Gastrocnemius medialis (tissue), 4 donors: ENCODE measurements around the gene STAT5A. TPM values are rescaled to one million over a fixed set of nuclear protein-coding genes. Genes with fewer than 3 reads are reported as not detected.
"Not testable (repeated sequence)": the region's sequence is repeated elsewhere in the genome, so short reads cannot be mapped to it uniquely, and the experiment has no call there.

Experiments used
- ATAC-seq, 2 donors: fragments of 150-250 bp; one replicate each; pipeline ENCODE4 v1.9.1; 2016
- DNase-seq, 2 donors: peaks; one replicate each; pipeline ENCODE4 v3.0.0-alpha.2; 2019
- H3K27ac ChIP-seq, 4 donors: fragments of 200-600 bp; sonication (generic); 1 replicate in 1 of 4; 2 replicates in 3 of 4; pipeline ENCODE4 v1.5.1; 2016 to 2018; ENCODE audit warnings: mild to moderate bottlenecking in 2 of 4, moderate library complexity in 1 of 4
- H3K27me3 ChIP-seq, 3 donors: fragments of 200-600 bp; sonication (generic) in 2 of 3; 1 replicate in 1 of 3; 2 replicates in 2 of 3; pipeline versions ENCODE4 v1.5.1 to v1.6.0; 2016 to 2019; ENCODE audit warnings: mild to moderate bottlenecking in 1 of 3, moderate library complexity in 1 of 3
- H3K36me3 ChIP-seq, 2 donors: fragments of 200-600 bp; sonication (generic) in 1 of 2; one replicate each; pipeline ENCODE4 v1.5.1; 2017 to 2018
- H3K4me1 ChIP-seq, 2 donors: fragments of 200-600 bp; sonication (generic) in 1 of 2; one replicate each; pipeline ENCODE4 v1.5.1; 2016 to 2017; ENCODE audit warnings: mild to moderate bottlenecking in 2 of 2
- H3K4me3 ChIP-seq, 4 donors: fragments of 200-600 bp; sonication (generic) in 3 of 4; 1 replicate in 1 of 4; 2 replicates in 3 of 4; pipeline ENCODE4 v1.5.1; 2016 to 2019; ENCODE audit warnings: mild to moderate bottlenecking in 2 of 4
- H3K9me3 ChIP-seq, 3 donors: fragments of 200-600 bp; sonication (generic) in 2 of 3; 1 replicate in 1 of 3; 2 replicates in 2 of 3; pipeline ENCODE4 v1.5.1; 2016 to 2019
- POLR2A ChIP-seq, 2 donors: fragments of 450-650 bp; IDR thresholded peaks; one replicate each; pipeline ENCODE4 v1.6.1; 2017; ENCODE audit warnings: antibody characterized with exemption in 2 of 2, mild to moderate bottlenecking in 2 of 2, moderate library complexity in 2 of 2
- in situ Hi-C, 4 donors: fragments of 200-750 bp; cut with MboI; loops; one replicate each; pipeline versions ENCODE4 v1.15.0 to v1.8.0; 2017; ENCODE audit warnings: low sequenced_read_pairs in 4 of 4
- intact Hi-C: fragments of 100-400 bp; cut with DNase I; formaldehyde crosslinking; loops from one replicate; pipeline ENCODE4 v1.15.1; 2023; ENCODE audit warnings: low total_unique reads
- total RNA-seq, 4 donors: library from RNA; depleted of rRNA; stranded (reverse); fragments of >200 nt; gene quantifications; one replicate each; pipeline versions ENCODE4 v1.1.0 to v1.2.3, GENCODE V29; 2016
- TF ChIP-seq, protein P1 (sequence below), 5 experiments: fragments of 450-650 bp in 3 of 5; fragments of 200-600 bp in 2 of 5; sonication (generic) in 2 of 5; IDR thresholded peaks in 4 of 5; conservative IDR thresholded peaks in 1 of 5; 1 replicate in 4 of 5; 2 replicates in 1 of 5; pipeline ENCODE4 v1.5.1; 2016 to 2019; ENCODE audit warnings: antibody characterized with exemption in 5 of 5, mild to moderate bottlenecking in 3 of 5, moderate library complexity in 3 of 5

The STAT5A gene
- total RNA-seq, 4 donors from 2014 or later = 36.0 to 87.0 (median 60.7) TPM

DNA sequence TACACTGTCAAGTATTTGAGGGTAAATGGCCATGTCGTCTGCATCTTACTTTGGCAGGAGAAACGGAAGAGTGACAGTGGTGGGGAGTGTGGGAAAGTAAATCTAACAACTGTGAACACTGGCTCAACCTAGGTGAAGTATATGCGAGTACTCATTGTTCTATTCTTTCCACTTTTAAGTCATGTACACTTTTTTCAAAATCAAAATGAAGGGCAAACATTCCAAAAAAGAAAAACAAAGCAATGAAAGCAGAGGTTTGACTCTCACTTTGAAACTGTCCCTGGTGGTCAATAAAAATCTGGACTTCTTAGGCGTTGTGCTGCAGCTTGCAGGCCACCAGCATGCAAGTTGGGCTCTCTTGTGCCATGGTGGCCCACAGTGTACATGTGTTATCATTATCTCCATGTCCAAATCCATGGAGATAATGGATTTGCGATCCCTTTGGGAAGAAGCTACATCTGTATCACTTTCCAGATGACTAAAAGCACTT is 44.8 kb upstream of the STAT5A start:
- Histone ChIP-seq H3K4me1 (peaks cover 26 to 59% of the 10 kb centered on the region in 2 donors), H3K27ac (peak overlapping the region; percentile 18 to 64 (median 44)), H3K36me3 (no peaks in the 10 kb centered on the region), H3K9me3 (no peaks in the 10 kb centered on the region), H3K4me3 (no peak overlapping the region), H3K27me3 (no peaks in the 10 kb centered on the region)
- TF ChIP-seq, protein P1, sequence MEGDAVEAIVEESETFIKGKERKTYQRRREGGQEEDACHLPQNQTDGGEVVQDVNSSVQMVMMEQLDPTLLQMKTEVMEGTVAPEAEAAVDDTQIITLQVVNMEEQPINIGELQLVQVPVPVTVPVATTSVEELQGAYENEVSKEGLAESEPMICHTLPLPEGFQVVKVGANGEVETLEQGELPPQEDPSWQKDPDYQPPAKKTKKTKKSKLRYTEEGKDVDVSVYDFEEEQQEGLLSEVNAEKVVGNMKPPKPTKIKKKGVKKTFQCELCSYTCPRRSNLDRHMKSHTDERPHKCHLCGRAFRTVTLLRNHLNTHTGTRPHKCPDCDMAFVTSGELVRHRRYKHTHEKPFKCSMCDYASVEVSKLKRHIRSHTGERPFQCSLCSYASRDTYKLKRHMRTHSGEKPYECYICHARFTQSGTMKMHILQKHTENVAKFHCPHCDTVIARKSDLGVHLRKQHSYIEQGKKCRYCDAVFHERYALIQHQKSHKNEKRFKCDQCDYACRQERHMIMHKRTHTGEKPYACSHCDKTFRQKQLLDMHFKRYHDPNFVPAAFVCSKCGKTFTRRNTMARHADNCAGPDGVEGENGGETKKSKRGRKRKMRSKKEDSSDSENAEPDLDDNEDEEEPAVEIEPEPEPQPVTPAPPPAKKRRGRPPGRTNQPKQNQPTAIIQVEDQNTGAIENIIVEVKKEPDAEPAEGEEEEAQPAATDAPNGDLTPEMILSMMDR (IDR thresholded peaks at IDR 0.05 in 4 of 5, conservative IDR thresholded peaks at IDR 0.05 in 1 of 5) = no peak
- TF ChIP-seq POLR2A (IDR thresholded peaks at IDR 0.05) = no peak
- in situ Hi-C loops = no loop called here
- no peak for DNase-seq
- intact Hi-C loops = no loop called here
- no peak for ATAC-seq

DNA sequence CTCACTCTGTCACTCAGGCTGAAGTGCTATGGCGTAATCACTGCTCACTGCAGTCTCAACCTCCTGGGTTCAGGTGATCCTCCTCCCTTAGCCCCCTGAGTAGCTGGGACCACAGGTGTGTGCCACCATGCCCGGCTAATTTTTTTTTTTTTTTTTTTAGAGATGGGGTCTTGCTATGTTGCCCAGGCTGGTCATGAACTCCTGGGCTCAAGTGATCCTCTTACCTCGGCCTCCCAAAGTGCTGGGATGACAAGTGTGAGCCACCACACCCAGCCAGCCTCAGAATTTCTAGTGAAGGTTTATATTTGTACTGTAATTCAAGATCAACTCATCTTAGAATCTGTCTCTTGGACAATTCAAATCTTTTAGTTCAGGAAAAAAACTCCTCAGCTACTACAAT is 44.2 kb upstream of the STAT5A start:
- ATAC-seq, H3K4me3 ChIP-seq, H3K27me3 ChIP-seq, H3K9me3 ChIP-seq, intact Hi-C loops, in situ Hi-C loops, DNase-seq, H3K36me3 ChIP-seq: not testable (repeated sequence)
- Histone ChIP-seq H3K27ac (peak overlapping the region in 1 of 4 donors; percentile 51), H3K4me1 (peaks cover 30 to 61% of the 10 kb centered on the region in 2 donors)

DNA sequence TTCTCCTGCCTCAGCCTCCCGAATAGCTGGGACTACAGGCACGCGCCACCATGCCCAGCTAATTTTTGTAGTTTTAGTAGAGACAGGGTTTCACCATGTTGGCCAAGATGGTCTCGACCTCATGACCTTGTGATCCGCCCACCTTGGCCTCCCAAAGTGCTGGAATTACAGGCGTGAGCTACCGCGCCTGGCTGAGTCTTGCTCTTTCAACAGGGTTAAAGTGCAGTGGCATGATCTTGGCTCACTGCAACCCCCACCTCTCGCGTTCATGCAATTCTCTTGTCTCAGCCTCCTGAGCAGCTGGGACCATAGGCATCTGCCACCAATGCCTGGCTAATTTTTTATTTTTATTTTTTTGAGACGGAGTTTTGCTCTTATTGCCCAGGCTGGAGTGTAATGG is 43.1 kb upstream of the STAT5A start:
- peaks cover 40 to 66% of the 10 kb centered on the region in 2 donors for H3K4me1 ChIP-seq
- H3K27ac ChIP-seq, H3K27me3 ChIP-seq, H3K36me3 ChIP-seq, H3K4me3 ChIP-seq, ATAC-seq, DNase-seq, H3K9me3 ChIP-seq, intact Hi-C loops, in situ Hi-C loops: not testable (repeated sequence)

DNA sequence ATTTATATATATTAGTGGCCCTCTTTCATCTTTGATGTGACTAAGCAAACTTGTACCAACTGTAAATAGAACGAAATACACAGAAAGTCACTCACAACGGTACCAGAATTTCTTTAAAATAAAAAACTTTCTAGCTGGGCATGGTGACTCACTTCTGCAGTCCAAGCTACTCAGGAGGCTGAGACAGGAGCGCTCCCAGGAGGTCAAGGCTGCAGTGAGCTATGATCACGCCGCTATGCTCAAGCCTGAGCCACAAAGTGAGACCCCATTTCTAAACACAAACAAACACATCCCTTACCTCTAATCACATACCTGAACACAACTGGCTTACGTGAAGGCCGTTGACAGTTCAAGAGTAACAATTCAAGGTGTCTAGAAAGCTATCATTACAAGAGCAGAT is 41.8 kb upstream of the STAT5A start:
- DNase-seq = no peak
- no peaks in the 10 kb centered on the region for H3K27me3 ChIP-seq
- H3K36me3 ChIP-seq = no peaks in the 10 kb centered on the region
- peaks cover 49 to 68% of the 10 kb centered on the region in 2 donors for H3K4me1 ChIP-seq
- in situ Hi-C loops = no loop called here
- no peaks in the 10 kb centered on the region for H3K9me3 ChIP-seq
- TF ChIP-seq, protein P1 (IDR thresholded peaks at IDR 0.05 in 4 of 5, conservative IDR thresholded peaks at IDR 0.05 in 1 of 5) = no peak
- TF ChIP-seq POLR2A (IDR thresholded peaks at IDR 0.05) = no peak
- H3K27ac ChIP-seq = peak overlapping the region; percentile 86 to 95 (median 92)
- intact Hi-C loops = no loop called here
- no peak for ATAC-seq
- no peak overlapping the region for H3K4me3 ChIP-seq

DNA sequence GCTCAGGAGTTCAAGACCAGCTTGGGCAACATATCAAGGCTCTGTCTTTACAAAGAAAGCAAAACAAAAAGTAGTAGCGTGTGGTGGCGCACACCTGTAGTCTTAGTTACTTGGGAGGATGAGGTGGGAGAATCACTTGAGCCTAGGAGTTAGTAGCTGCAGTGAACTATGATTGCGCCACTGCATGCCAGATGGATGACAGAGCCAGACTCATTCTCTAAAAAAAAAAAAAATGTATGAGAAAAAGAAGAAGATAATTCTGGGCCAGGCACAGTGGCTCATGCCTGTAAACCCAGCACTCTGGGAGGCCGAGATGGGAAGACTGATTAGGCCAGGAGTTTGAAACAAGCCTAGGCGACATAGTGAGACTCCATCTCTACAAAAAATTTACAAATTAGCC is 40.6 kb upstream of the STAT5A start:
- intact Hi-C loops (no loop called here), in situ Hi-C loops (no loop called here)
- ATAC-seq (no peak), DNase-seq (no peak)
- Histone ChIP-seq H3K9me3 (no peaks in the 10 kb centered on the region), H3K4me3 (no peak overlapping the region), H3K27me3 (no peaks in the 10 kb centered on the region), H3K27ac (peak overlapping the region; percentile 86 to 95 (median 92)), H3K4me1 (peaks cover 49 to 69% of the 10 kb centered on the region in 2 donors), H3K36me3 (no peaks in the 10 kb centered on the region)
- TF ChIP-seq, protein P1 (IDR thresholded peaks at IDR 0.05 in 4 of 5, conservative IDR thresholded peaks at IDR 0.05 in 1 of 5) = no peak
- no peak for TF ChIP-seq POLR2A (IDR thresholded peaks at IDR 0.05)
